Suprapubic skin (tissue), 4 donors: Measurements from ENCODE around the gene IRS2.

Source experiments
- CTCF ChIP-seq, 2 donors: fragments of 200-600 bp in 1 of 2; fragments of 450-650 bp in 1 of 2; sonication (generic) in 1 of 2; IDR thresholded peaks; one replicate each; pipeline ENCODE4 v1.5.1; 2016 to 2019; ENCODE audit warnings: antibody characterized with exemption in 2 of 2, mild to moderate bottlenecking in 1 of 2, moderate library complexity in 1 of 2
- EP300 ChIP-seq: sonication (generic); formaldehyde crosslinking; IDR thresholded peaks from one replicate; pipeline ENCODE4 v1.6.1; 2017; ENCODE audit warnings: antibody characterized with exemption
- POLR2AphosphoS5 ChIP-seq, 3 donors: sonication (generic); formaldehyde crosslinking; IDR thresholded peaks; one replicate each; pipeline ENCODE4 v1.6.1; 2017; ENCODE audit warnings: antibody characterized with exemption in 3 of 3

- TF ChIP-seq POLR2AphosphoS5 (IDR thresholded peaks at IDR 0.05): no peak
- no peak for TF ChIP-seq EP300
- no peak for TF ChIP-seq CTCF (IDR thresholded peaks at IDR 0.05)
These were observed 6.2 kb upstream of the IRS2 start for GRCh38 chr13:109792416-109793059.
